CD4-positive, alpha-beta T cell treated with Interleukin-17A for 4 hours (primary cell): Measurements from ENCODE around the gene HCN3.
"Not testable (repeated sequence)": the region's sequence is repeated elsewhere in the genome, so short reads cannot be mapped to it uniquely, and the experiment has no call there.

ENCODE experiments used
- DNase-seq: peaks from one replicate; pipeline ENCODE4 v3.0.0-alpha.2; 2020; ENCODE audit warnings: mixed read lengths

The HCN3 gene

DNA sequence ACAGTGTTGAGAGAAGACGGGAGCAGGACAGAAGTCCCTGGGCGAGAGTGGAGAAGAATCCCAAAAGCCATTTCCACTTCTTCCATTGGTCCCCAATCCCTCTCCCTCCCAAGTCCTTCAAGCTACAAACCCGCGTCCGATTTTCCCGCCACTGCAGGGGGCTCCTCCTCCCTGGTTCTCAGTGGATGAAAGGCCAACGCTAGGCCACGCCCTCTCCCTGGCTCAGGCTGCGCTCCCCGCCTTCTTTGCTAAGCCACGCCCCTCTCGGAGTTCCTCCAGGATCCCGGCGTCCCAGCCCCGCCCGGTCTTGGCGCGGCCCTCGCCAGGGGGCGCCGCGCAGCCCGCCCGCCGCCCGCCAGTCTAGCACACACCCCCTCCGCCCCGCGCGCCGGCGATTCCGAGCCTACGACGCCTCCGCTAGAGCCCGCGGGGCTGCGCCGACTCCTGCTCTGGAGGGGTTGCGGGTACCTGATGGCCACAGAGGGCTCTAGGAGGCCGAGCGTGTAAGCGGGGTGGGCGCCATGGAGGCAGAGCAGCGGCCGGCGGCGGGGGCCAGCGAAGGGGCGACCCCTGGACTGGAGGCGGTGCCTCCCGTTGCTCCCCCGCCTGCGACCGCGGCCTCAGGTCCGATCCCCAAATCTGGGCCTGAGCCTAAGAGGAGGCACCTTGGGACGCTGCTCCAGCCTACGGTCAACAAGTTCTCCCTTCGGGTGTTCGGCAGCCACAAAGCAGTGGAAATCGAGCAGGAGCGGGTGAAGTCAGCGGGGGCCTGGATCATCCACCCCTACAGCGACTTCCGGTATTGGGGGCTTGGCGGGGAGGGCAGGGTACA is at the start of gene HCN3:
Gene HCN3 (plus strand): TSS at position 394 of the 832 bp plus-strand sequence. CDS start 128 bp downstream, at position 522.
- peak; percentile 99 for DNase-seq

GRCh38 chr1:155228096-155228427 is 49.2 kb upstream of the HCN3 start:
- DNase-seq: no peak

DNA sequence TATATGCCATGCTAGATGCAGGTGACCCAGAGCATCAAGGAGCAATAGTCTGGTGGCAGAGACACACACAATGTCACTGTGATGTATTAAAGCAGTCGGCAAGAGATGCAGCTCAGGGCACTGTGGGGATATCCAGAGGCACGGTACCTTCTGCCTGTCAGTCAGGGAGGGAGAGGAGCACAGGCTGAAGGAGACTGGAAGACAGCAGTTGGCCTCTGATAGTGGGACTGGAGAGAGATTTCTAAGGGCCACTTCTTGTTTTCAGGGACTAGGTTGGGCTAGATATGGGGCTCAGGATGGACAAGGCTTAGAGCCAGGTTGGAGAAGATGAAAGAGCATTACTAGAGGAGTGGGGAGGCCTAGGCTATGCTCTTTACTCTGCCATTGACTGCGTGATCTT is 46.0 kb upstream of the HCN3 start:
- not testable (repeated sequence) for DNase-seq

- DNase-seq: not testable (repeated sequence)
These were observed 45.0 kb upstream of the HCN3 start for GRCh38 chr1:155232001-155232978.

DNA sequence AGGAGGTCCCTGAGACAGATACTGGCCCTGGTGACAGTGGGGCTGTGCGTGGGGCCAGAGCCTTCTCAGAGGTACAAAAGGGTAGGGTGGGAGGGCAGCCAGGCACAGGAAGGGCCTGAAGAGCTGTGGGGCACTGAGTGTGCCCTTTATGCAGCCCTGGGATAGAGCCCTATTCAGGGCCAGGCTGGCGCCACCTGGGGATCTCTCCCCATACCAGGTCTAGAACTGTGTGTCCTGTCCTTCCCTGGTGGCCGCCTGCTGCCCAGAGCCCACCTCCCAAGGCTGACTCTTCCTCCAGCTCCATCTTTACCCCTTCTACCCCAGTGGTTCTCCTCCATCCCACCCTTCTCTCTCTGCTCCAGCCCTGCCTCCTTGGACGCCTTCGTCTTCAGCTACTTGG is 43.8 kb upstream of the HCN3 start:
- DNase-seq: not testable (repeated sequence)

- not testable (repeated sequence) for DNase-seq
These were observed 41.9 kb upstream of the HCN3 start for GRCh38 chr1:155235375-155235774.

- no peak for DNase-seq
These were observed 40.8 kb upstream of the HCN3 start for GRCh38 chr1:155236451-155236850.

GRCh38 chr1:155241069-155241679 is 36.1 kb upstream of the HCN3 start:
- peak; percentile 75 for DNase-seq

- no peak for DNase-seq
These were observed 35.4 kb upstream of the HCN3 start for GRCh38 chr1:155241841-155242264.

- DNase-seq: no peak
These were observed 34.4 kb upstream of the HCN3 start for GRCh38 chr1:155242805-155243358.

- DNase-seq: peak; percentile 95
These were observed 32.7 kb upstream of the HCN3 start for GRCh38 chr1:155244368-155245162.

DNA sequence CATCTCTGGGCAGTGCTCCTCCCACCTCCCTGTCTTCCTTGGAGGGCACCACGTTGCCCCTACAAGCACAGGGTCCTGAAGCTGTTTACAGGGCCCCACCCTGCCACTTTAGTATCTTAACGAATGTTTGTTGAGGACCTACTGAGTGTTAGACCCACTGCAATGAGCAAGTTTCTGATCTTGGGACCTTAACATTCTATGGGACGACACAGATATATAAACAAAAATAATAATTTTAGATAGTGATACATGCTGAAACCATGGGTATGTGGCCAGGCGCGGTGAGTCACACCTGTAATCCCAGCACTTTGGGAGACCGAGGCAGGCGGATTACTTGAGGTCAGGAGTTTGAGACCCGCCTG is 32.1 kb upstream of the HCN3 start:
- DNase-seq: no peak

DNA sequence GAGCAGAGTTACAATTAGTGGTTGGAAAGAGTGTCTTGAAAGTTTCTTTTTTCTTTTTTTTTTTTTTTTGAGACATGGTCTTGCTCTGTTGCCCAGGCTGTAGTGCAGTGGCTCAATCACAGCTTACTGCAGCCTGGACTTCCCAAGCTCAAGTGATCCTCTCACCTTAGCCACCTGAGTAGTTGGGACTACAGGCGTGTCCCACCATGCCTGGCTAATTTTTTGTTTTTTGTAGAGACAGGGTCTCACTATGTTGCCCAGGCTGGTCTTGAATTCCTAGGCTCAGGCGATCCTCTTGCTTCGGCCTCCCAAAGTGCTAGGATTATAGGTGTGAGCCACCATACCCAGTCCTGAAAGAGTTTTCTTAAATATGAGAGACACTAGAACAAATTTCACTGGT is 30.5 kb upstream of the HCN3 start:
- not testable (repeated sequence) for DNase-seq

- no peak for DNase-seq
These were observed 29.4 kb upstream of the HCN3 start for GRCh38 chr1:155247667-155248553.

DNA sequence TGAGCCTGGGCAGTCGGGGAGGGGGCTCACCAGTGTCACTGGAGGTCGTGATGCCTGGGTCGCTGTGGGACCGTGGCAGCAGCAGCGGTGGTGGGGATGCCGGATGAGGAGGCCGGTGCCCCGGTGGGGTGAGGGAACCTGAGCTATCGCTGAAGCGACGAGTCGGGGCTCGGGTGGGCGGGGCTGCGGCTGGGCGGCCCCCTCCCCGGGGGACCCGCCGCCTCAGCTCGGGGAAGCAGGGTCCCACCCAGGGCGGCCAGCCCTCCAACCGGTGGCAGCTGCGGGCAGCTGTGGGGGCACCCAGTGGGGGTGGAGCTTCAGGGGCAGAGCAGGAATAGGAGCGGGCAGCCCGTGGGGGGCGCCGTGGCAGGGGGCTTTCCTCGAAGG is 27.0 kb upstream of the HCN3 start:
- no peak for DNase-seq

DNA sequence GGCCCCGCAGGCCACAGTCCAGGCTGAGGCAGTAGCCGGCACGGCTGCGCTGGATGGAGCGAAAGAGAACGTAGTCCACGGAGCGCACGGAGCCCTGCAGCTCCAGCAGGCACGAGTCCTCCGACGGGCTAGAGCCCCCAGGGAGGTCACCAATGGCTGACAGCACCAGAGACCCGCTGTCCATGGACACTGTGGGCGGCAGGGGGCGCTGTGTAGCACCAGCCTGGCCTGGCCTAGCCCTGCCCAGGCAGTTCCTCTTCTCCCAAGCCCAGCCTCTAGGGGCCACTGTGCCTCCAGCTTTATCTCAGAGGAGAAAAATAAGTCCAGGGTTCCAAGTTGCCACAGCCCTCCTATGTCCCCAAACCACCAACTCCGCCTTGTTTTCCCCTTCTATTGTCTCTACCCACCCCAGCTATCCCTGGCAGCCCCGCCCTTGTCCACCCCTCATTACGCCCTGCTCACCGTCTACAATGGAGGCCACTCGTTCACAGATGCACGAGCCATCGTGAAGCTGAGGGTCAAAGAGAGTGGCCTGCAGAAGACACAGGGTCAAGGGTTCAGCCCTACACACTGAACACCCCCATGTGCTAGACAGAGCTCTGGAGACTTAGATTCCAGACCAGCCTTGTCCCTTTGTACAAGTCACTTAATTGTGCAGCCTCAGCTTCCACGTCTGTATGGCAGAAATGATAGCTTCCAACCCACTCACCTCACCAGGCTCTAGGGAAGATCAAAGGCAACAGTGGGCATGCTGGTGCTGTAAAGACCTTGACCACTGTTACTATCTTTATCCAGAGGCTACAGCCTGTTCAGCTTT is 26.4 kb upstream of the HCN3 start:
- peak; percentile 98 for DNase-seq

DNA sequence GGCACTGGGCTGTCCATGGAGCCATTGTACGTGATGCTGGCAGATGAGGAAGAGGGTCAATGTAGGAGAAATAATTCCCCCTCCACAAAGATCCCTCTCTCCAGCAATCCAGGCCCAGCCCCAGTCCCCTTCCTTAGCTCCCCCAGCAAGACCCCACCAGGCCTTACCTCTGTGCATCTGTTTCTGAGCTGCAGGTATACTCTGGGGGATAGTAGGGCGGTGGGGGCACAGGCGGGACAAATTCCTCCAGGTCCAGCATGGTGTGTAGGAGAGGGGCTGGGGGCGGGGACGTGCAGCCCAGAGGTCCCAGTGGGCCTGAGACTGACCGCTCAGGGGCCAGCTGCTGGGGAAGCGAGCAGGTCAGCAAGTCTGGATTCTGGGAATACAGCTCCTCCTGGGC is 25.7 kb upstream of the HCN3 start:
- no peak for DNase-seq

- no peak for DNase-seq
These were observed 24.1 kb upstream of the HCN3 start for GRCh38 chr1:155253208-155253607.

DNA sequence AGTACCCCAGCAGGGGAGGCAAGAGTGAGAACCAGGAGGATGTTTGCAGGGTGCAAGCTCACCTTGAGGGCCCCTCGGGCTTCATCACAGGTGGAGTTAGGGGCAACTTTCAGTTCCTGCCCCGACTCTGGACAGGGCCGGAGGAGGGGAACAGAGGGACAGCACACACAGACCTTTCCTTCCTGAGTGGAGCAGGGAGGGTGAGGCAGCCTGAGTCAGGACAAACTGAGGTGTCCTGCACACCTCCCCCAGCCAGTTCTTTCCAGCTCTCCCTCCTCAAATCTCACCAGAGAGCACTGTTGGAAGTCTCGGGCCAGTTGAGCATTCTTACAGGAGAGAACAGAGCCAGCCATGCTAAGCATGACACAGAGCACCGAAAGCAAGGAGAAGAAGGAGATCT is 23.5 kb upstream of the HCN3 start:
- DNase-seq: no peak

GRCh38 chr1:155254228-155254713 is 23.0 kb upstream of the HCN3 start:
- no peak for DNase-seq
